OCI-LY7 (cell line): ENCODE data around the gene LRRN2. TPM values are rescaled to one million over a fixed set of nuclear protein-coding genes. Genes with fewer than 3 reads are reported as not detected.

ENCODE experiments used
- BruUV-seq: library from RNA; stranded (reverse); fragments of 400-500 nt; replicated peaks from 2 replicates; lab custom pipeline; 2021; lab: Mats Ljungman, UMichigan
- CTCF ChIA-PET: fragments of 300-600 bp; sonication (Branson Sonifier 250); formaldehyde crosslinking; loops from one replicate; lab custom pipeline; 2022; ENCODE audit warnings: antibody characterized with exemption; ENCODE audit not compliant: unreplicated experiment; lab: Charles Lee
- POLR2A ChIA-PET: fragments of 300-600 bp; sonication (Branson Sonifier 250); formaldehyde crosslinking; loops from one replicate; lab custom pipeline; 2022; ENCODE audit warnings: antibody characterized with exemption; lab: Charles Lee
- DNase-seq: peaks from one replicate; pipeline ENCODE4 v3.0.0-alpha.2; 2015; ENCODE audit warnings: low spot score
- H2AFZ ChIP-seq: fragments of 200-600 bp; sonication (generic), shearing (Covaris generic); 2 replicates; pipeline ENCODE4 v1.6.1; 2014; ENCODE audit warnings: mild to moderate bottlenecking, antibody characterized with exemption, low read length, moderate library complexity
- H3K27ac ChIP-seq: fragments of 200-600 bp; sonication (generic); 2 replicates; pipeline ENCODE4 v1.5.1; 2014; ENCODE audit warnings: mixed run types, low read depth, mild to moderate bottlenecking, moderate library complexity, low read length, inconsistent platforms; ENCODE audit not compliant: poor library complexity, severe bottlenecking
- H3K36me3 ChIP-seq: fragments of 200-600 bp; sonication (generic); 2 replicates; pipeline ENCODE4 v1.6.1; 2014; ENCODE audit warnings: mild to moderate bottlenecking, antibody characterized with exemption, low read length, moderate library complexity, mixed read lengths; ENCODE audit not compliant: insufficient read depth
- H3K4me1 ChIP-seq: fragments of 200-600 bp; sonication (generic); 2 replicates; pipeline ENCODE4 v1.5.1; 2014; ENCODE audit warnings: mild to moderate bottlenecking, low read length; ENCODE audit not compliant: insufficient read depth, poor library complexity, severe bottlenecking
- H3K4me2 ChIP-seq: fragments of 200-600 bp; sonication (generic); 2 replicates; pipeline ENCODE4 v1.6.1; 2014; ENCODE audit warnings: mild to moderate bottlenecking, low read length
- H3K4me3 ChIP-seq: fragments of 200-600 bp; sonication (generic); 2 replicates; pipeline ENCODE4 v1.5.1; 2014; ENCODE audit warnings: mild to moderate bottlenecking, low read depth, low read length; ENCODE audit not compliant: poor library complexity, severe bottlenecking
- H3K79me2 ChIP-seq: fragments of 200-600 bp; sonication (generic); 2 replicates; pipeline ENCODE4 v1.6.1; 2016; ENCODE audit warnings: low read depth, mild to moderate bottlenecking, low read length, moderate library complexity, mixed read lengths; ENCODE audit not compliant: insufficient read depth
- H3K9me2 ChIP-seq: fragments of 200-600 bp; sonication (generic); 2 replicates; pipeline ENCODE4 v1.6.1; 2016; ENCODE audit warnings: mild to moderate bottlenecking, low read length, mixed read lengths; ENCODE audit not compliant: insufficient read depth
- H3K9me3 ChIP-seq: fragments of 200-600 bp; sonication (generic); 2 replicates; pipeline ENCODE4 v1.6.1; 2014; ENCODE audit warnings: mild to moderate bottlenecking, mixed run types, low read length, mixed read lengths
- H4K20me1 ChIP-seq: fragments of 200-600 bp; sonication (generic); 2 replicates; pipeline ENCODE4 v1.6.1; 2014; ENCODE audit warnings: mild to moderate bottlenecking, antibody characterized with exemption, low read length, moderate library complexity, mixed read lengths; ENCODE audit not compliant: insufficient read depth
- CTCF ChIP-seq: fragments of 200-600 bp; sonication (generic); conservative IDR thresholded peaks from 2 replicates; pipeline ENCODE4 v1.5.1; 2014; ENCODE audit warnings: mild to moderate bottlenecking, antibody characterized with exemption, low read length, moderate library complexity, mixed read lengths
- EZH2phosphoT487 ChIP-seq: fragments of 200-600 bp; sonication (generic); IDR thresholded peaks from 2 replicates; pipeline ENCODE4 v1.6.1; 2018; ENCODE audit warnings: low read depth, borderline replicate concordance, mild to moderate bottlenecking, mixed run types, antibody characterized with exemption, low read length, moderate library complexity, mixed read lengths
- intact Hi-C: fragments of 100-400 bp; cut with micrococcal nuclease; formaldehyde crosslinking; loops from one replicate; pipeline ENCODE4 v1.10.0; 2022; ENCODE audit not compliant: unreplicated experiment
- total RNA-seq, 2 experiments: library from RNA; depleted of rRNA in 1 of 2; stranded (reverse); fragments of >200 nt in 1 of 2; shearing (Covaris generic) in 1 of 2; gene quantifications; 2 replicates each; pipeline ENCODE4 v1.2.3, GENCODE V29; 2014 to 2022

Gene LRRN2
- total RNA-seq, 2 experiments from 2014 or later, result not detected

GRCh38 chr1:204627436-204627835 lies 58.1 kb downstream of the LRRN2 start:
- CTCF ChIA-PET, result no interaction called here

GRCh38 chr1:204626381-204626780 lies 59.2 kb downstream of the LRRN2 start:
- Histone ChIP-seq H3K9me2 (no peaks in the 10 kb centered on the region), H2AFZ (no peak overlapping the region), H3K4me2 (no peak overlapping the region), H3K36me3 (no peaks in the 10 kb centered on the region), H3K9me3 (no peaks in the 10 kb centered on the region), H3K4me3 (no peak overlapping the region), H3K27ac (no peak overlapping the region), H3K4me1 (no peaks in the 10 kb centered on the region), H3K79me2 (no peaks in the 10 kb centered on the region), H4K20me1 (no peaks in the 10 kb centered on the region)
- POLR2A ChIA-PET, result no interaction called here
- BruUV-seq, result no TSS peak
- DNase-seq, result no peak
- CTCF ChIA-PET, result no interaction called here
- intact Hi-C loops, result no loop called here
- TF ChIP-seq EZH2phosphoT487 (no peak), CTCF (no peak)

More at GRCh38 chr1:204627436-204627835, 58.1 kb downstream of the LRRN2 start:
- Histone ChIP-seq H3K4me2 (no peak overlapping the region), H3K79me2 (no peaks in the 10 kb centered on the region), H4K20me1 (no peaks in the 10 kb centered on the region), H3K9me2 (no peaks in the 10 kb centered on the region), H3K9me3 (no peaks in the 10 kb centered on the region), H2AFZ (no peak overlapping the region), H3K4me3 (no peak overlapping the region), H3K27ac (no peak overlapping the region), H3K36me3 (no peaks in the 10 kb centered on the region), H3K4me1 (no peaks in the 10 kb centered on the region)
- no peak for TF ChIP-seq CTCF
- TF ChIP-seq EZH2phosphoT487, result no peak
- POLR2A ChIA-PET, result interaction anchor here (0.6 to 0.7 kb wide), 2 partner anchors 42 to 426 kb away, joined by 3 to 4 read pairs; no protein-coding TSS in a partner anchor
- no peak for DNase-seq
- intact Hi-C loops, result no loop called here
- BruUV-seq, result no TSS peak

GRCh38 chr1:204624631-204625216 lies 60.8 kb downstream of the LRRN2 start:
- no peak for DNase-seq
- no peaks in the 10 kb centered on the region for H4K20me1 ChIP-seq
- no peaks in the 10 kb centered on the region for H3K4me1 ChIP-seq
- no peak overlapping the region for H3K27ac ChIP-seq
- CTCF ChIA-PET, result no interaction called here
- no peaks in the 10 kb centered on the region for H3K36me3 ChIP-seq
- intact Hi-C loops, result no loop called here
- no peaks in the 10 kb centered on the region for H3K9me3 ChIP-seq
- no peak overlapping the region for H2AFZ ChIP-seq
- no peak overlapping the region for H3K4me3 ChIP-seq
- no TSS peak for BruUV-seq
- H3K9me2 ChIP-seq, result no peaks in the 10 kb centered on the region
- no peaks in the 10 kb centered on the region for H3K79me2 ChIP-seq
- POLR2A ChIA-PET, result no interaction called here
- no peak for TF ChIP-seq EZH2phosphoT487
- TF ChIP-seq CTCF, result no peak
- no peak overlapping the region for H3K4me2 ChIP-seq
